ENCODE results near the gene CYP26B1. TPM values are rescaled to one million over a fixed set of nuclear protein-coding genes. Genes with fewer than 3 reads are reported as not detected.

Gene CYP26B1
- polyA plus RNA-seq, 1 experiment: 0.27 TPM

- DNase-seq (ENCODE audit: low read depth): no peak
- peaks cover 10% of the 10 kb centered on the region for H3K27me3 ChIP-seq (ENCODE audit: control insufficient read depth, insufficient read depth, low read length)
- ChIA-PET CTCF (interaction anchor here (1.1 to 10.2 kb wide), 2 partner anchors 423 to 608 kb away, joined by 3 to 150 read pairs; no protein-coding TSS in a partner anchor), POLR2A (no interaction called here)
- no peaks in the 10 kb centered on the region for H3K36me3 ChIP-seq (ENCODE audit: control insufficient read depth, insufficient read depth, low read length)
- TF ChIP-seq CTCF (IDR thresholded peaks at IDR 0.05; ENCODE audit: insufficient read depth, low read depth, low read length): no peak
- H3K4me3 ChIP-seq (ENCODE audit: low read depth, low read length): no peak overlapping the region
Observed at GRCh38 chr2:72156872-72157271, 9.2 kb upstream of the CYP26B1 start.

GRCh38 chr2:72155737-72156136 lies 8.1 kb upstream of the CYP26B1 start:
- no peak overlapping the region for H3K4me3 ChIP-seq (ENCODE audit: low read depth, low read length)
- ChIA-PET POLR2A (no interaction called here), CTCF (interaction anchor here (9.3 to 10.2 kb wide), 2 partner anchors 356 to 607 kb away, joined by 150 to 213 read pairs; no protein-coding TSS in a partner anchor)
- no peak for TF ChIP-seq CTCF (IDR thresholded peaks at IDR 0.05; ENCODE audit: insufficient read depth, low read depth, low read length)
- H3K27me3 ChIP-seq (ENCODE audit: control insufficient read depth, insufficient read depth, low read length): peaks cover 15% of the 10 kb centered on the region
- DNase-seq (ENCODE audit: low read depth): no peak
- H3K36me3 ChIP-seq (ENCODE audit: control insufficient read depth, insufficient read depth, low read length): no peaks in the 10 kb centered on the region

DNA sequence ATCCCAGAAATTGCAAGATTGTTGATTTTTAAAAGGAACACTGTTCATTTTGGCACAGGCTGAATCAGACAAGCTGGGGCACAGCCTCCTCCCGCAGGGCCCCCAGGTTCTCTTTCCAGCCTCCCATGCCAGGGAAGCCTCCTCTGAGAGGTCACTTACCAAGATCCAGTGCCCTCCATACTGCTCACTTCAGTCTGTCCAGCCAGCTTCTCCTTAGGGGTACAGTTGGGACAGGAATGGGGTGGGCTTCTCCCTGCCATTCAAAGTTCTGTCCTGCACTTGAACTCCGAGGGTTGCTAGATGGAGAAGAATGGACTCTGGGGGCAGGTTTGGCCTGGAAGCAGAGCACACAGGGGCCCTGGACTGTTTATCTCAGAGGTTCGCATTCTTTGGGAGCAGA lies 7.5 kb upstream of the CYP26B1 start:
- CTCF ChIA-PET: interaction anchor here (1.1 to 10.2 kb wide), 3 partner anchors 10 to 606 kb away, joined by 3 to 213 read pairs (median 150); no protein-coding TSS in a partner anchor
- POLR2A ChIA-PET: no interaction called here
- Histone ChIP-seq H3K36me3 (ENCODE audit: control insufficient read depth, insufficient read depth, low read length) (no peaks in the 10 kb centered on the region), H3K27me3 (ENCODE audit: control insufficient read depth, insufficient read depth, low read length) (peaks cover 17% of the 10 kb centered on the region), H3K4me3 (ENCODE audit: low read depth, low read length) (no peak overlapping the region)
- no peak for TF ChIP-seq CTCF (IDR thresholded peaks at IDR 0.05; ENCODE audit: insufficient read depth, low read depth, low read length)
- DNase-seq (ENCODE audit: low read depth): no peak

DNA sequence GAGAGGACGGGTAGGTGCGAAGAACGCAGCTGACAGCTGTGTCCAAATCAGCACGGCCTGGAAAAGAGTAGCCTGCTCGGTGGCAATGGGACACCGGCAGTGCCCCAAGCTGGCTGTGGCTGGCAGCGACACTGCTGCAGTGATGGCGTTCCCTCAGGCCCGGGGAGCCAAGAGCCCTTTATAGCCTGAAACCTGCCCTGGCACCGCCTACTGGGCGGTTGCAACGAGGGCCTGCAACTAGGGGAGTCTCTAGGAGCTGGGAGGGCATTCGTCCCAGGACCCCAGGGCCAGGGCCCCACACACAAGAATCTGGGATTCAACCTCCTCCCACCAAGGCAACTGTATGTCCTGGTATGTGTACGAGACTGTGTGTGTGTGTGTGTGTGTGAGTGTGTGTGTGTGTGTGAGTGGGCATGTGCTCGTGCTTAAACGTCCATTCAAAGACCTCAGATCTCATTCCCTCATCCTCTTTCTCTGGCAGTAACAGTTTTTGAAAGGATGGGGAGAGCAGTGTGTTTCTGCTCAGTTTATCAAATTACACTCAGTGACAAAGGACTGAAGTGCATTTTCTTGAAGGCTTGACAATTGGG lies 6.8 kb upstream of the CYP26B1 start:
- CTCF ChIA-PET: interaction anchor here (1.1 to 10.2 kb wide), 4 partner anchors 10 to 624 kb away, joined by 3 to 213 read pairs (median 76); no protein-coding TSS in a partner anchor
- no peak for TF ChIP-seq CTCF (IDR thresholded peaks at IDR 0.05; ENCODE audit: insufficient read depth, low read depth, low read length)
- peaks cover 22% of the 10 kb centered on the region for H3K27me3 ChIP-seq (ENCODE audit: control insufficient read depth, insufficient read depth, low read length)
- no peak for DNase-seq (ENCODE audit: low read depth)
- no peak overlapping the region for H3K4me3 ChIP-seq (ENCODE audit: low read depth, low read length)
- POLR2A ChIA-PET: no interaction called here
- H3K36me3 ChIP-seq (ENCODE audit: control insufficient read depth, insufficient read depth, low read length): no peaks in the 10 kb centered on the region

DNA sequence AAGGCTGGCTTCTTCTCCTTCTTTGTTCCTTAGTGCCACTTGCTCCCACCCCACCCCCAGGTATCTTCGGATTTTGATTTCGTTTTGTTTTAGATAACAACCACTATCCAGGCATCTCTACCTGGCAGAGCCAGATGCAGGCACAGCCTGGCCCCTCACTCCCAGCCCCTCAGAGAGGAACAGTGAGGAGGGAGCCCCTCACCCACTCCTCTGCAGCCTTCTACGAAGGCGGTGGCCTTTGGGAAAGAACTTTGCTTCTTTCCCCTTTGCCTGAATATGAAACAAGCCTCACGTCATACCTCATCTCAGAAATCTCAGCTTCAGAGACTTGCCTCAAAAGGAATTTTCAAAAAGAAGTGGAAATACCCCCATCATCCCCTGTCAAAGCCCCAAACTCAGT lies 6.3 kb upstream of the CYP26B1 start:
- Histone ChIP-seq H3K36me3 (ENCODE audit: control insufficient read depth, insufficient read depth, low read length) (no peaks in the 10 kb centered on the region), H3K27me3 (ENCODE audit: control insufficient read depth, insufficient read depth, low read length) (peaks cover 26% of the 10 kb centered on the region), H3K4me3 (ENCODE audit: low read depth, low read length) (no peak overlapping the region)
- TF ChIP-seq CTCF (IDR thresholded peaks at IDR 0.05; ENCODE audit: insufficient read depth, low read depth, low read length): no peak
- CTCF ChIA-PET: interaction anchor here (1.2 to 10.2 kb wide), 3 partner anchors 354 to 623 kb away, joined by 3 to 213 read pairs (median 150); no protein-coding TSS in a partner anchor
- POLR2A ChIA-PET: no interaction called here
- DNase-seq (ENCODE audit: low read depth): no peak

Measured in BJ (cell line).